Dedifferentiated amniotic fluid mesenchymal stem cell (primary cell): ENCODE data around the gene SV2C.

Experiments used
- DNase-seq: peaks from one replicate; pipeline ENCODE4 v3.0.0-alpha.2; 2016; ENCODE audit errors: extremely low spot score

SV2C gene

GRCh38 chr5:76250463-76250862 lies 167.3 kb downstream of the SV2C start:
- no peak for DNase-seq

GRCh38 chr5:76251656-76252055 lies 168.5 kb downstream of the SV2C start:
- no peak for DNase-seq

GRCh38 chr5:76252437-76252836 lies 169.3 kb downstream of the SV2C start:
- DNase-seq: no peak

- DNase-seq: peak; percentile 51
These were observed 173.1 kb downstream of the SV2C start for GRCh38 chr5:76256116-76256889.

- no peak for DNase-seq
These were observed 174.1 kb downstream of the SV2C start for GRCh38 chr5:76257225-76257833.

- DNase-seq: no peak
These were observed 174.7 kb downstream of the SV2C start for GRCh38 chr5:76257897-76258296.

- no peak for DNase-seq
These were observed 181.5 kb downstream of the SV2C start for GRCh38 chr5:76264681-76265080.

- no peak for DNase-seq
These were observed 186.2 kb downstream of the SV2C start for GRCh38 chr5:76269259-76269931.

GRCh38 chr5:76269932-76270610 lies 186.9 kb downstream of the SV2C start:
- no peak for DNase-seq

GRCh38 chr5:76271836-76272235 lies 188.7 kb downstream of the SV2C start:
- DNase-seq: no peak

- DNase-seq: no peak
These were observed 190.2 kb downstream of the SV2C start for GRCh38 chr5:76273206-76273885.

GRCh38 chr5:76274571-76274970 lies 191.4 kb downstream of the SV2C start:
- DNase-seq: no peak

- DNase-seq: no peak
These were observed 194.6 kb downstream of the SV2C start for GRCh38 chr5:76277736-76278135.

- no peak for DNase-seq
These were observed 195.1 kb downstream of the SV2C start for GRCh38 chr5:76278261-76278789.

- no peak for DNase-seq
These were observed 197.3 kb downstream of the SV2C start for GRCh38 chr5:76280494-76280893.

GRCh38 chr5:76283670-76284069 lies 200.5 kb downstream of the SV2C start:
- no peak for DNase-seq

GRCh38 chr5:76289692-76290091 lies 206.5 kb downstream of the SV2C start:
- no peak for DNase-seq

- DNase-seq: no peak
These were observed 207.2 kb downstream of the SV2C start for GRCh38 chr5:76290321-76290757.

- no peak for DNase-seq
These were observed 208.3 kb downstream of the SV2C start for GRCh38 chr5:76291305-76292077.

GRCh38 chr5:76292620-76293322 lies 209.6 kb downstream of the SV2C start:
- DNase-seq: no peak
